ENCODE measurements around the gene GP1BA. TPM values are rescaled to one million over a fixed set of nuclear protein-coding genes. Genes with fewer than 3 reads are reported as not detected.

Gene GP1BA
- polyA plus RNA-seq (not detected in 2 replicates), polyA minus RNA-seq (not detected in 2 replicates)

DNA sequence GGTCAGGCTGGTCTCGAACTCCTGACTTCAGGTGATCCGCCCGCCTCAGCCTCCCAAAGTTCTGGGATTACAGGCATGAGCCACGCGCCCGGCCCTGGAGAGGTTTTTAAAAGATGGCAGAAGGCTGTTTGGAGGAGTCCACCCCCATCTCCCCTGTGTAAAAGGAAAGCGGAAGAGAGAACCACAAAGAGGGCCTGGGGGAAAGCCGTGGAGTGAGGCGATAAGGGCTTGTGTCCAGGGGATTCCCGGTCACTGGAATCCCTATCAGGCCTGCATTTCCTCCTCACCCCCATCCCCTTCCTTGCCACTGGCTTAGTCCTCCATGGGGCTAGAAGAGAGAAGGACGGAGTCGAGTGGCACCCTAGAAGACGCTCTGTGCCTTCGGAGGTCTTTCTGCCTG, at the start of gene GP1BA:
Gene GP1BA (plus strand): TSS at position 315 of the 400 bp plus-strand sequence. CDS start 328 bp downstream, outside the sequence.
- Histone ChIP-seq H3F3A (ENCODE audit: insufficient read depth, low read length, poor library complexity, severe bottlenecking) (no peaks in the 10 kb centered on the region), H2AFZ (ENCODE audit: low read depth, low read length) (no peak within 1 kb of the TSS), H4K20me1 (ENCODE audit: insufficient read depth) (no peaks in the 10 kb centered on the region), H3K4me3 (ENCODE audit: low read length) (no peak within 1 kb of the TSS), H3K9me2 (ENCODE audit: insufficient read depth, low read length) (no peaks in the 10 kb centered on the region), H3K36me3 (ENCODE audit: insufficient read depth, low read length) (no peaks in the 10 kb centered on the region), H3K4me2 (ENCODE audit: low read length) (no peak within 1 kb of the TSS), H3K79me2 (replicated peaks; ENCODE audit: insufficient read depth, low read length) (no peaks in the 10 kb centered on the region), H3K9me3 (ENCODE audit: low read length) (no peaks in the 10 kb centered on the region), H3K27ac (ENCODE audit: low read length) (no peak within 1 kb of the TSS), H3K27me3 (ENCODE audit: insufficient read depth, low read depth, low read length) (no peaks in the 10 kb centered on the region), H3K9ac (ENCODE audit: low read length) (no peak within 1 kb of the TSS)
- TF ChIP-seq POLR2AphosphoS5 (IDR thresholded peaks at IDR 0.05) (no peak), EP300 (conservative IDR thresholded peaks at IDR 0.05; ENCODE audit: poor library complexity, severe bottlenecking) (no peak), SMC3 (conservative IDR thresholded peaks at IDR 0.05; ENCODE audit: poor library complexity) (no peak), RAD21 (conservative IDR thresholded peaks at IDR 0.05) (no peak), EZH2 (IDR thresholded peaks at IDR 0.05; ENCODE audit: borderline replicate concordance, insufficient read depth, low read length, poor library complexity, severe bottlenecking) (no peak), TAF1 (IDR thresholded peaks at IDR 0.05; ENCODE audit: low read depth) (no peak), MXI1 (conservative IDR thresholded peaks at IDR 0.05; ENCODE audit: poor library complexity, severe bottlenecking) (no peak)
- TF ChIP-seq, protein P1, sequence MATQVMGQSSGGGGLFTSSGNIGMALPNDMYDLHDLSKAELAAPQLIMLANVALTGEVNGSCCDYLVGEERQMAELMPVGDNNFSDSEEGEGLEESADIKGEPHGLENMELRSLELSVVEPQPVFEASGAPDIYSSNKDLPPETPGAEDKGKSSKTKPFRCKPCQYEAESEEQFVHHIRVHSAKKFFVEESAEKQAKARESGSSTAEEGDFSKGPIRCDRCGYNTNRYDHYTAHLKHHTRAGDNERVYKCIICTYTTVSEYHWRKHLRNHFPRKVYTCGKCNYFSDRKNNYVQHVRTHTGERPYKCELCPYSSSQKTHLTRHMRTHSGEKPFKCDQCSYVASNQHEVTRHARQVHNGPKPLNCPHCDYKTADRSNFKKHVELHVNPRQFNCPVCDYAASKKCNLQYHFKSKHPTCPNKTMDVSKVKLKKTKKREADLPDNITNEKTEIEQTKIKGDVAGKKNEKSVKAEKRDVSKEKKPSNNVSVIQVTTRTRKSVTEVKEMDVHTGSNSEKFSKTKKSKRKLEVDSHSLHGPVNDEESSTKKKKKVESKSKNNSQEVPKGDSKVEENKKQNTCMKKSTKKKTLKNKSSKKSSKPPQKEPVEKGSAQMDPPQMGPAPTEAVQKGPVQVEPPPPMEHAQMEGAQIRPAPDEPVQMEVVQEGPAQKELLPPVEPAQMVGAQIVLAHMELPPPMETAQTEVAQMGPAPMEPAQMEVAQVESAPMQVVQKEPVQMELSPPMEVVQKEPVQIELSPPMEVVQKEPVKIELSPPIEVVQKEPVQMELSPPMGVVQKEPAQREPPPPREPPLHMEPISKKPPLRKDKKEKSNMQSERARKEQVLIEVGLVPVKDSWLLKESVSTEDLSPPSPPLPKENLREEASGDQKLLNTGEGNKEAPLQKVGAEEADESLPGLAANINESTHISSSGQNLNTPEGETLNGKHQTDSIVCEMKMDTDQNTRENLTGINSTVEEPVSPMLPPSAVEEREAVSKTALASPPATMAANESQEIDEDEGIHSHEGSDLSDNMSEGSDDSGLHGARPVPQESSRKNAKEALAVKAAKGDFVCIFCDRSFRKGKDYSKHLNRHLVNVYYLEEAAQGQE (IDR thresholded peaks at IDR 0.05; ENCODE audit: borderline replicate concordance), result no peak
- TF ChIP-seq, protein P2, sequence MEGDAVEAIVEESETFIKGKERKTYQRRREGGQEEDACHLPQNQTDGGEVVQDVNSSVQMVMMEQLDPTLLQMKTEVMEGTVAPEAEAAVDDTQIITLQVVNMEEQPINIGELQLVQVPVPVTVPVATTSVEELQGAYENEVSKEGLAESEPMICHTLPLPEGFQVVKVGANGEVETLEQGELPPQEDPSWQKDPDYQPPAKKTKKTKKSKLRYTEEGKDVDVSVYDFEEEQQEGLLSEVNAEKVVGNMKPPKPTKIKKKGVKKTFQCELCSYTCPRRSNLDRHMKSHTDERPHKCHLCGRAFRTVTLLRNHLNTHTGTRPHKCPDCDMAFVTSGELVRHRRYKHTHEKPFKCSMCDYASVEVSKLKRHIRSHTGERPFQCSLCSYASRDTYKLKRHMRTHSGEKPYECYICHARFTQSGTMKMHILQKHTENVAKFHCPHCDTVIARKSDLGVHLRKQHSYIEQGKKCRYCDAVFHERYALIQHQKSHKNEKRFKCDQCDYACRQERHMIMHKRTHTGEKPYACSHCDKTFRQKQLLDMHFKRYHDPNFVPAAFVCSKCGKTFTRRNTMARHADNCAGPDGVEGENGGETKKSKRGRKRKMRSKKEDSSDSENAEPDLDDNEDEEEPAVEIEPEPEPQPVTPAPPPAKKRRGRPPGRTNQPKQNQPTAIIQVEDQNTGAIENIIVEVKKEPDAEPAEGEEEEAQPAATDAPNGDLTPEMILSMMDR (IDR thresholded peaks at IDR 0.05; ENCODE audit: poor library complexity, severe bottlenecking), result no peak

DNA sequence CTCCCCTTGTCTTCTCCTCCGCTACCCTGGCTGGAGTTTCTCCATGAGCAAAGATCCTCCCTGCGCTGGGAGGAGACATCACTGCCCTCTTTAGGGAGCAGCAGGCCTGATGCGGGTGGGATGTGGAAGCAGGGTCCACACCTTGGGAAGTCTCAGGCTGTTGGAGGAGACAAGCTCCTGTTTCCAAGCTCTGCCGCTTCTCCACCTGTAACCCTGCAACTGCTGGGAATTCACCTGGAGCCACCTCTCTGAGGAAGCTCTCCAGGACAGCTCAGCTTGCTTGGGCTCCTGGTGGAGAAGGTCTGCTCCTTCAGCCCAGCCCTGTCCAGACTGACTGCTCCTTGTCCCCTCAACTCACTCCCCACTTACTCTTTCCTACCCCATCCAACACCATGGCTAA, 47.6 kb upstream of the GP1BA start:
- no peaks in the 10 kb centered on the region for H3K36me3 ChIP-seq (ENCODE audit: insufficient read depth, low read length)
- no peak overlapping the region for H3K4me2 ChIP-seq (ENCODE audit: low read length)
- H3K9ac ChIP-seq (ENCODE audit: low read length), result no peak overlapping the region
- no peaks in the 10 kb centered on the region for H3K9me3 ChIP-seq (ENCODE audit: low read length)
- H3K27me3 ChIP-seq (ENCODE audit: insufficient read depth, low read depth, low read length), result no peaks in the 10 kb centered on the region
- H3K27ac ChIP-seq (ENCODE audit: low read length), result no peak overlapping the region
- no peaks in the 10 kb centered on the region for H4K20me1 ChIP-seq (ENCODE audit: insufficient read depth)
- no peaks in the 10 kb centered on the region for H3K9me2 ChIP-seq (ENCODE audit: insufficient read depth, low read length)
- TF ChIP-seq RAD21 (conservative IDR thresholded peaks at IDR 0.05) (no peak), SMC3 (conservative IDR thresholded peaks at IDR 0.05; ENCODE audit: poor library complexity) (no peak), POLR2AphosphoS5 (IDR thresholded peaks at IDR 0.05) (no peak), TAF1 (IDR thresholded peaks at IDR 0.05; ENCODE audit: low read depth) (no peak), MXI1 (conservative IDR thresholded peaks at IDR 0.05; ENCODE audit: poor library complexity, severe bottlenecking) (no peak), EP300 (conservative IDR thresholded peaks at IDR 0.05; ENCODE audit: poor library complexity, severe bottlenecking) (no peak), EZH2 (IDR thresholded peaks at IDR 0.05; ENCODE audit: borderline replicate concordance, insufficient read depth, low read length, poor library complexity, severe bottlenecking) (no peak)
- TF ChIP-seq, protein P1 (IDR thresholded peaks at IDR 0.05; ENCODE audit: borderline replicate concordance), result no peak
- TF ChIP-seq, protein P2 (IDR thresholded peaks at IDR 0.05; ENCODE audit: poor library complexity, severe bottlenecking), result no peak
- no peaks in the 10 kb centered on the region for H3K79me2 ChIP-seq (replicated peaks; ENCODE audit: insufficient read depth, low read length)
- no peak overlapping the region for H3K4me3 ChIP-seq (ENCODE audit: low read length)
- H3F3A ChIP-seq (ENCODE audit: insufficient read depth, low read length, poor library complexity, severe bottlenecking), result no peaks in the 10 kb centered on the region
- H2AFZ ChIP-seq (ENCODE audit: low read depth, low read length), result no peak overlapping the region
